Measurements from ENCODE around the gene PRTN3. TPM values are rescaled to one million over a fixed set of nuclear protein-coding genes. Genes with fewer than 3 reads are reported as not detected.
A peak's percentile ranks its signal among the peaks of the same experiment; 100 is the strongest.
"Not testable (repeated sequence)": the region's sequence is repeated elsewhere in the genome, so short reads cannot be mapped to it uniquely, and the experiment has no call there.

The PRTN3 gene
- total RNA-seq, 1 donor: not detected

GRCh38 chr19:843836-844545 lies 3.2 kb downstream of the PRTN3 start:
- no peak for TF ChIP-seq CTCF (IDR thresholded peaks at IDR 0.05; ENCODE audit: insufficient read depth, low read length)
- no peak overlapping the region for H3K4me3 ChIP-seq (ENCODE audit: low read depth, low read length)
- no peak for DNase-seq (ENCODE audit: low read depth)

- TF ChIP-seq CTCF (IDR thresholded peaks at IDR 0.05; ENCODE audit: insufficient read depth, low read length): no peak
- DNase-seq (ENCODE audit: low read depth): no peak
- no peak overlapping the region for H3K4me3 ChIP-seq (ENCODE audit: low read depth, low read length)
These were observed 3.8 kb downstream of the PRTN3 start for GRCh38 chr19:844546-844971.

- no peak overlapping the region for H3K4me3 ChIP-seq (ENCODE audit: low read depth, low read length)
- DNase-seq (ENCODE audit: low read depth): no peak
- TF ChIP-seq CTCF (IDR thresholded peaks at IDR 0.05; ENCODE audit: insufficient read depth, low read length): no peak
These were observed 5.1 kb downstream of the PRTN3 start for GRCh38 chr19:845707-846521.

- no peak for DNase-seq (ENCODE audit: low read depth)
- TF ChIP-seq CTCF (IDR thresholded peaks at IDR 0.05; ENCODE audit: insufficient read depth, low read length): no peak
- H3K4me3 ChIP-seq (ENCODE audit: low read depth, low read length): no peak overlapping the region
These were observed 7.7 kb downstream of the PRTN3 start for GRCh38 chr19:848386-848921.

- not testable (repeated sequence) for H3K4me3 ChIP-seq (ENCODE audit: low read depth, low read length); DNase-seq (ENCODE audit: low read depth)
These were observed 8.4 kb downstream of the PRTN3 start for GRCh38 chr19:849195-849594.

- H3K4me3 ChIP-seq (ENCODE audit: low read depth, low read length): no peak overlapping the region
These were observed 9.6 kb downstream of the PRTN3 start for GRCh38 chr19:850221-850978.

More at GRCh38 chr19:850221-850978, 9.6 kb downstream of the PRTN3 start:
- TF ChIP-seq CTCF (IDR thresholded peaks at IDR 0.05; ENCODE audit: insufficient read depth, low read length): no peak
- DNase-seq (ENCODE audit: low read depth): peak; percentile 97

Measured in fibroblast of the aortic adventitia (primary cell).